HG03571 (cell line): Measurements from ENCODE around the gene RNF208.

Experiments
- ATAC-seq: cut with Tn5 transposase; IDR thresholded peaks from one replicate; pipeline ENCODE4 v1.9.1; 2021; ENCODE audit not compliant: unreplicated experiment

Gene RNF208

DNA sequence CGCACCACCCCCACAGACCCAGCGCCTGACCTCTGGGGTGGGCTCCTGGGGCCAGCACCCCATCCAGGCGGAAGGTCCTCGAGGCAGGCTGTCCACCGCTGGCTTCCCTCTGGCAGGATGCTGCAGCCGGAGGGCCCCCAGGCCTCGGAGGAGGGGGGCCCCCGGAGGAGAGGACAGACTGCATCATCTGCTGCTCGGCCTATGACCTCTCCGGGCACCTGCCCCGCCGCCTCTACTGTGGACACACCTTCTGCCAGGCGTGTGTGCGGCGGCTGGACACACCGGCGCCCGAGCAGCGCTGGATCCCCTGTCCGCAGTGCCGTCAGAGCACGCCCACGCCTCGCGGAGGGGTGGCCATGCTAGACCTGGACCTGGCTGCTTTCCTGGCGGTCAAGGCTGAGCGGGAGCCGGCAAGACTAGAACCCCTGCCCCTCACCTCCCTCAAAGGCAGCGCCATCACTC lies 6.5 kb upstream of the RNF208 start:
- ATAC-seq = no peak

DNA sequence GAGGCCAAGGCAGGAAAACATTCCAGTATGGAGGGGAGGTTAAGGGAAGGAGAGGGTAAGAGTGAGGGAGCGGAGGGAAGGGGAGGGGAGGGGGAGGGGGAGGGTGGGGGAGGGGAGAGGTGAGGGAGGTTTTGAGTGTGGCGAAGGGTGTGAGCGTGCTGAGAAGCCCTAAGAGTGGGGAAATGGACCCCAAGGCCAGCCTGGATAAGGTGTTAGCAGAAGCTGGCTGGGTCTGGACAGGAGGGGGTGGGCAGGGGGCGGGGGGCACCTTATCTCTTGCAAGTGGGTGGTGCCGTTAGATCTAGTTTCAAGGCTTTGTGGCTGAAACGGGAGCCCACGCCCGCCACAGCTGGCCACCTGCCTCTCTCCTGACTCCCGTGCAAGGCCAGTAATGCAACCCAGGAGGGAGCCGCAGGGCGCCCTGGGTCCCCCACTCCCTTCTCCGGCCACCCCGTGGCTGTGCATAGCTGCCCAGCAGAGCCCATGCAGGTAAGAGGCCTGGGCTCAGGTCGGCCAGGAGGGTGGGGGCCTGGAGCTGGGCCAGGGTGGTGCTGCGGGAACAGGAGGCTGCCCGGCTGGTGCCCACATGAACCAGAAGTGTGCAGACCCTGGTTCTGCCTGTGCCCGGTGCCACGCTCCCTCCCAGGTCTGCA lies 5.9 kb upstream of the RNF208 start:
- no peak for ATAC-seq

DNA sequence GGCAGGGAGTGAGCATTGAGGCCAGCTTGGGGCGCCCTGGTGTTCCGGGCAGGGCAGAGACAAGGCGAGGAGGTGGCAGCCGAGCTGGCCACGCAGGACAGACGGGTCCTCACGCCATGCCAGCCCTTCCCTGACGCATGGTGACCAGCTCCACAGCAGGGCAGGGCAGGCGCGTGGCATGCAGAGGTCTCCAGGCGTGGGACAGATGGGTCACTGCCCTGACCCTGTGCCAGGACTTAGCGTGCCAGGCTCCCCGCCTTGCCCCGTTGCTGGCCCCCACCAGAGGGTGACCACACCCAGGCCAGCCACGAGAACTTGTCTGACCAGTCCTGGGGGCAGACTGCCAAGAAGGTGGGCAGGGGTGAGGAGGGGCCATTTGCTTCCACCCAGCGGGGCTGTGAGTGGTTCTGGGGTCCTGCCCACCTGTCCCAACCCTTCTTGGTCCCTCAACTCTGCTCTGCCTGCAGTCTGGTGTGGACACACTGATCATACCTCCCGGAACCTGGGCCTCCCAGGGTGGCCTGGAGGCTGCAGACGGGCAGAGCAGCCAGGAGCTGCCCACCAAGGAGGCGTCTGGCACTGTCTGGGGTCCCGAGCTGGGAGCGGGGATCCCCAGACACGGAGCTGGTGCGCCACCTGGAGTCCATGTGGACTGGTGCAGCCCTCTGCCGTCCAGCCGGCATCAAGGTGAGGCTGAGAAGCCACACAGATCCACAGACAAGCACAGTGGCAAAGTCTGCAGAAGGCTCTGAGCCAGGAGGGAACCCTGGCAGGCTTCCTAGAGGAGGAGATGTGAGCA lies 5.2 kb upstream of the RNF208 start, which contains the start of gene RNF224:
Gene RNF224 (plus strand): TSS at position 449 of the 799 bp plus-strand sequence. CDS start 834 bp downstream, outside the sequence.
- no peak for ATAC-seq

DNA sequence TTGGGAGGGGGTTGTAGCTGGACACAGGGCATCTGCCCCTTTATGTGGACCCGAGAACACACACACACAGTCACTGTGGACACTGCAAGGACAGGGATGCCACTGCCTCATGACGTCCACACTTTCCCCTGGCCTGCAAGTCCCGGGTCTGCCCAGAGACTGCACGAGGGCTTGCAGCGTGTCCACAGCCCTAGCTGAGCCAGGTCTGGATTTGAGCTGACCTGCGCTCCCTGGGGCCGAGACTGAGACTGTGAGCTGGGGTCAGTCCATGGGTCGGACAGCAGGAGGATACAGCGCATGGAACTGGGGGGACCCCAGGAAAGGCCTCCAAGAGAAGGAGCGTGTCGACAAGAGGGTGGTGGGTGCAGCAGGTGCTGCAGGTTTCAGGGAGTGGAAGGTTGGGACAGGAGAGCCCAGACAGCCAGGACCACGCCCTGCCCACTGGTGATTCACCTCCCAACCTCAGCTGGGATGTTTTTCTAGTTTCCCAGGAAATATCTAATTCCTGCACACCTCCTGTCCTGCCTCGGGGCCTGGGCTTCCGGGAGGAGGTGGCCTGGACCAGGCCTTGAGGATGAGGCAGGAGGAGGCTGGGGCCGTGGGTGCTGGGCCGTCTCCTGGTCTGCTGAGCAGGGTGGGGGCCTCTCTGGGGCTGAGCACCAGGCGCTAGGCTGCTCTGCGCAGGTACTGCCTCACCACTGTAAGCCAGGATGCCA lies 4.5 kb upstream of the RNF208 start:
- ATAC-seq = no peak

DNA sequence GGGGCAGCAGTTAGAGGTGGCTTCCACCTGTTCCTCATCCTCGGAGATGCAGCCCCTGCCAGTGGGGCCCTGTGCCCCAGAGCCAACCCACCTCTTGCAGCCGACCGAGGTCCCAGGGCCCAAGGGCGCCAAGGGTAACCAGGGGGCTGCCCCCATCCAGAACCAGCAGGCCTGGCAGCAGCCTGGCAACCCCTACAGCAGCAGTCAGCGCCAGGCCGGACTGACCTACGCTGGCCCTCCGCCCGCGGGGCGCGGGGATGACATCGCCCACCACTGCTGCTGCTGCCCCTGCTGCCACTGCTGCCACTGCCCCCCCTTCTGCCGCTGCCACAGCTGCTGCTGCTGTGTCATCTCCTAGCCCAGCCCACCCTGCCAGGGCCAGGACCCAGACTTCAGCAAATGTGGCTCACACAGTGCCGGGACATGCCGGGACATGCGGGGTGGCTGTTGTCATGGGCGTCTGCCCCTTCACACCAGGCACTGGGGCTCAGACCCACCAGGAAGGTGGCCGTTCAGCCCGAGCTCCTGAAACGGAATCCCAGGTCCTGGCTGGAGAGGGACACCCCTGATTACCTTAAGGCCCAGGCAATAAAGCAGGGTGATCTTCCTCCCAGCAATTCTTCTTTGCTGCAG lies 3.8 kb upstream of the RNF208 start:
- no peak for ATAC-seq

DNA sequence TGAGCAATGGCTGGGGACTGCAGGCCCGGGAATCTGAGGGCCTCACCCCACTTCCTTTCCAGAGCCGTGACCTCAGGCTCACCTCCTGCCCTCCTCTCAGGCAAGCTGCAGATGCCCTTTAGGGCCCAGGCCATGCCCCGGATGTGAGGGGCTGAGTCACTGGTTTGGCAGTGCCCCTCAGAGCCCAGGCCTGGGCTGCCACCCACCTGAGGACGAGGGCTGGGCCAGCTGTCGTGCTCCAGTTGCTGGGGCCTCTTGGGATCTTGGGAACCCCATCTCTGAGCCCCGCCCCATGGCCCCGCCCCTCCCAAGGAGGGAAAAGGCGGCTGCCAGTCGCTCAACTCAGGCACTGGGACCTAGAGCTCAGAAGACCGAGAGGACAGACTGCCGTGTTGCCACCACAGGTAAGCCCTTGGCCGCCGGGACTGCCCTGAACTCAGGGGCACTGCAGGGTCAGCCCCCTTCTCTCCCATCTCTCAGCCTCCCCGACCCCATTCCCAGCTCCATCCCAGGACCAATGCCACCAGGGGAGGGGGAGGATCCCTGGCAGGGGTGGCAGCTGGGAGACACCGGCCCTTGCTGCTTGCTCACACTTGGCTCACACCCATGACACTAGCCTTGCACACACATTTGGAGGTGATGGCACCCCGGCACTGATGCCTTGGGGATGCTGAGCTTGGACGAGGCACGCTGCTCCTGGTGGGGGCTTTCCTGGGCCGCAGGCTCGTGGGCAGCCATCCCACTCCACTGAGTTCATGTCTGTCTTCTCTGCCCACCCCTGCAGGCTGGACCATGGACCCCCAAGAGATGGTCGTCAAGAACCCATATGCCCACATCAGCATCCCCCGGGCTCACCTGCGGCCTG lies 3.0 kb upstream of the RNF208 start, which contains the start of gene CYSRT1:
Gene CYSRT1 (plus strand): TSS at position 345 of the 865 bp plus-strand sequence. CDS start 448 bp downstream, at position 793.
- no peak for ATAC-seq

DNA sequence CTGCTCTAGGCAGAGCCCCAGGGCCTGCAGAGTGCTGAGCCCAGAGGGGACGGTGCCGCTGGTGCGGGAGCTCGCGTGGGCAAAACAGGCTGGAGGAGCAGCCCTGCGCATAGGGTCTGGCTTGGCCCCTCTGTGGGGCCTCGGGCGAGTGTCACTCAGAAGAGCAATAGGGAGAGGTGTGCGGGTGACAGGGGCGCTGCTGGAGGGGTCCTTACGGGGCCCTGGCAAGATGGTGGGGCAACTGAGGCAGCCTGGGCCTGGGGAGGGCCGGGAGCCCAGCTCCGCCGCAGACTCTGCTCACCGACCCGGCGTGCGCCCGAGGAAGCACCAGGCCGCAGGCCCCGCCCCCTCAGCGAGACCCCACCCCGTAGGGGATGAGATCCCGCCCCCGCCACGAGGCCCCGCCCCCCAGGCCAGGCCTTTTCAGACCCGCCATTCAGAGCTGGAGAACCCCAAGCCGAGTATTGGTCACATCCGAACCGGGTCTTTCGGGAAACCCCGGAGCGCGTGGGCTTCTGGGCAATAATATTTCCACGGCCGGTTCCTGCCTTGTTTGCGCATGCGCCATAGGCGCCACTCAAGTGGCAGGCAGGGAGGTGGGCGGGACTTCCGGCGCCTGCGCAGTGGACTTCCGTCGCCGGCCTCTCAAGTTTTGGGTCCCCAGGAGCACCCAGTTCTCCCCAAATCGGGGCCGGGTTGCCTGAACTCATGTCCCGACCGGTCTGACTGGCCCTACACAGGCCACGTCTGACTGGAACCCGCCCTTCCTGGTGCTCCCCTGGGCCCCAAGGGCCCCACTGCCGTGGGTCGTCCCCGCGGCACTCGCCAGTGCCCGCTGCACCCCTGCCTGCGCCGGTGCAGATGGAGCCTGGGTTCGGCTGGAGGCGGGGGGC lies 1.3 kb upstream of the RNF208 start:
- ATAC-seq = peak; percentile 63

DNA sequence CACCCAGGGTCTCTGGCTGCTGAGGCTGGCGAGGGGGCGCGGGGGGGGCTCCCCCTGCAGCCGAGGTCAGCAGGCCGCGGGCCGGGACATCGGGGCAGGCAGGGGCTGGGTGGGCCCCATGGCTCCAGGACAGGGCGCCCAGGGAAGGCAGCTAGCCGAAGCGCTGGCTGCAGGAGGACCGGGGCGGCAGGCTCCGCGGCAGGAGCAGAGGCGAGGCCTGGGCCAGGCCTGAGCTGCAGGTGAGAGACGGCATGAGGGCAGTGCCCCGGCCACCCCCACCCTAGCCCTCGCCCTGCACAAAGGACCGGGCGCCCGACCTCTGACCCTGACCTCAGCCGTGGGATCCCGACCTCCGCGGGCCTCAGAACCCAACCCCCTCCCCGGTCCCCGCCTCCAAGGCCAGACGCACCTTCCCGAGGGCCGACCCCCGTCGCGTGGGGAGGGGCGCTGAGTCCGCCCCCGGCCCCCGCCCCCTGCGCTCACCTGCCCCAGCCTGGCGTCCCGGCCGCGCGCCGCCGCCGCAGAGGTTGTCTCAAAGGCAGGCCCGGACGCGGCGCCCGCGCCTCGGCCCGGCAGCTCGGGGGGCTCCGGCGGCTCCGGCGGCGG lies 431 bp downstream of the RNF208 start:
- no peak for ATAC-seq

DNA sequence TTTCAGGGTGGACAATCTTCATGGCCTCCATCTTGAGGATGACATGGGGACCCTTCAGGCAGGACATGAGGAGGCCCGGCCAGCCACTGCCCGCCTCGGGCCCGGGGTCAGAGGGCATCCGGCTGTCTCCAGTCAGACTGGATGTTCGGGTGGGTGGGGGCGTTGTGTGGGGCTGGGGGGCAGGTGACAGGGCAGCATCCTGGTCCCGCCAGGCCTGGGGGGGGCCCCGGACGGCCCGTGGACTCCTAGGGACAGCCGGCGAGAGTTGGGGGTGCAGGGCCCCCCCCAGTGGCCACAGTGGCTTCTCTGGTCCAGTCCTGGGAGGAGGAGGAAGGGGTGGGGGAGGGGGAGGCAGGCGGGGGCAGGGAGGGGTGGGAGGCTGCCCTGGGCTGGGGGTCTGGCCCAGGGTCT lies 940 bp downstream of the RNF208 start:
- no peak for ATAC-seq

DNA sequence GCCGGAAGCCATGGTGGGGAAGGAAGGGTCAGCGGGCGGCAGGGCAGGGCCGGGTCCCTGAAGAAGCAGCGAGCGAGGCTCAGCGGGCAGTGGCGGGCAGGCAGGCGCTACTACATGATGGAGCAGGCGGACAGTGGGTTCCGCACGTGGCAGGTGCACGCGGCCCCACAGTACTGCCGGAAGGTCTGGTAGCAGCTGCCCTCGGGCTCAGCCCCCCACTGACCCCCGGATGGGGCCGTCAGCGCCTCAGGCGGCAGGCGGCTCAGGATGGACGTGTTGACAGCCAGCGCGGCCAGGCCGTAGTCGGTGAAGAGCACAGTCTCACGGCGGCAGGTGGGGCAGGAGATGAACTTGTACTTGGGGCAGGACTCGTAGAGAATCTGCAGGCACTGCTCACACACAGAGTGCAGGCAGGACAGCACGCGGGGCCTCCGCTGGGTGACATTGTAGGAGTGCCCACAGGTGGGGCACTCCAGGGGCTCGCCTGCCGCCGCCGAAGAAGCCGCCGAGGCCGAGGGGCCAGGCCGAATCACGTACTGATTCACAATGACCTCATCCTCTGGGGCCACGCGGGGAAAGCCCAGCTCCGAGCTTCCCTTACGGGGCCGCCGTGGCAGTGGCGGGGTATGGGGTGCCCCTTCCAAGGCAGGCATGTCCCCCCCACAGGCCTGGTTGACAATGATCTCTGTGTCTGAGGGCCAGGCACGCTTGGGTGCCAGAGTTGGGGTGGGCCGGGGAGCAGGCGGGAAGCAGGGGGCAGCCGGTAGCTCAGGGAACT lies 1.5 kb downstream of the RNF208 start:
- ATAC-seq = no peak

DNA sequence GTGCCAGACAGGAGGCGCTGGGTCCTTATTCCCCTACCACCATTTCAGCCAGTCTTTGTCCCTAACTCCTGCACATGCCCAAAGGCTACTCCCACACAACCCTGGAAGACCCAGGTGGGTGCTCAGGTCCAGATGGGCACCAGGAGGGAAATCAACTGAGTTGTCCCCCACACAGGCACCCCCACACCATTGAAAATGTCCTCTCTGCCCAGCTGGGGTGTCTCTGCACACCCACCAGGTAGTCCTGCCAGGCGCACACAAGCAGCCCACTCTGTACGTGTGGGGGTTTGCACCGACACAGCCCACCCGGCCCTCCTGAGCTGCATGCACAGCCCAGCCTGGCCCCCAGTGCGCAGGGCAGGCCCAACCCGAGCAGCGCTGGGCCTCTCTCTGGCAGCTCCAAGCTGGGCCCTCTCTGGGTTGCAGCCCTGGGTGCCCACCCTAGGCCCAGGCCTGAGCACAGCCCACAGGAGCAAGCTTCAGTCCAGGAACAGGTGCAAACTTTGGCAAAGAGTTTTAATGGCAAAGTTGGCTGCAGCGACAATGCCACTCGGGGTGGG lies 2.2 kb downstream of the RNF208 start:
- ATAC-seq = no peak

DNA sequence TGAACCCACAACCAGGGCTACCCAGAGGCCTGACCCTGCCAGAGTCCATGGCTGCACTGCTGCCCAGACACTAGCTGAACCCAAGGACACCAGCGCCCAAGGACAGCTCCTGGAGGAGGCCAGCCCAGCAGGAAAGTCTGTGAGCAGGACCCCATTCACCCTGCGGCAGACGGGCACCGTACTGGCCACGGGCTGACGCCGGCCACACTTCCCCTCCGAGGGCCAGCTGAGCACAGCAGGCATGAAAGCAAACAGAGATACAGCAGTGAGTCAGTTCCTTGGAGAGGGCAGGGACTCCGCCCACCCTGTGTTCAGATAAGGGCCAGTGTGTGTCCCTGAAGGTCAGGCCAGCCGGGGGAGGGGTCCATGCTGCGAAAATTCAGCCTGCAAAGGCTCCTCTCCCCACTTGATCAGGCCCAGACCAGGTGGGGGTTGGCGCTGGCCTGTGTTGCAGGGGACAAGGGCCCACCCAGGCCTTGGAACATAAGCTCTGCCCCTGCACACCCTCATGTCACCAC lies 3.2 kb downstream of the RNF208 start:
- no peak for ATAC-seq

DNA sequence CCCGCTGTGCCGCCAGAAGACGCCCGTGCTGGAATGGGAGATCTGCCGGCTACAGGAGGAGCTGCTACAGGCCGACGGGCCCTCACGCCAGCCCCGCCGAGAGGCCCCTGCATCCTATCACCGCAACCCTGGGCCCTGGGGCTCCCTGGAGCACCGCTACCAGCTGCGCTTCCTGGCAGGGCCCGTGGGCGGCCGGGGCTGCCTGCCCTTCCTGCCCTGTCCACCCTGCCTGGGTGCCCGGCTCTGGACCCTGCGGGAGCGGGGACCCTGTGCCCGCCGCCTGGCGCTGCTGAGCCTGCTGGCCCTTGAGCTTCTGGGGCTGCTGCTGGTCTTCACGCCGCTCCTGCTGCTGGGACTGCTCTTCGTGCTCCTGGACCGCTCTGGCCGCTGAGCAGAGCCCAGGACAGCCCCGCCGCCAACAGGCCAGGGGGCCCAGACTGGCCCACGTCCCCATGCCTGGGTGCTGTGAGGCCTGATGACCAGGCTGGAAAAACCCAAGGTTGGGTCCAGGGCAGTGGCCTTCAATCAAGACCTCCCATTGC lies 3.8 kb downstream of the RNF208 start:
- ATAC-seq = no peak

DNA sequence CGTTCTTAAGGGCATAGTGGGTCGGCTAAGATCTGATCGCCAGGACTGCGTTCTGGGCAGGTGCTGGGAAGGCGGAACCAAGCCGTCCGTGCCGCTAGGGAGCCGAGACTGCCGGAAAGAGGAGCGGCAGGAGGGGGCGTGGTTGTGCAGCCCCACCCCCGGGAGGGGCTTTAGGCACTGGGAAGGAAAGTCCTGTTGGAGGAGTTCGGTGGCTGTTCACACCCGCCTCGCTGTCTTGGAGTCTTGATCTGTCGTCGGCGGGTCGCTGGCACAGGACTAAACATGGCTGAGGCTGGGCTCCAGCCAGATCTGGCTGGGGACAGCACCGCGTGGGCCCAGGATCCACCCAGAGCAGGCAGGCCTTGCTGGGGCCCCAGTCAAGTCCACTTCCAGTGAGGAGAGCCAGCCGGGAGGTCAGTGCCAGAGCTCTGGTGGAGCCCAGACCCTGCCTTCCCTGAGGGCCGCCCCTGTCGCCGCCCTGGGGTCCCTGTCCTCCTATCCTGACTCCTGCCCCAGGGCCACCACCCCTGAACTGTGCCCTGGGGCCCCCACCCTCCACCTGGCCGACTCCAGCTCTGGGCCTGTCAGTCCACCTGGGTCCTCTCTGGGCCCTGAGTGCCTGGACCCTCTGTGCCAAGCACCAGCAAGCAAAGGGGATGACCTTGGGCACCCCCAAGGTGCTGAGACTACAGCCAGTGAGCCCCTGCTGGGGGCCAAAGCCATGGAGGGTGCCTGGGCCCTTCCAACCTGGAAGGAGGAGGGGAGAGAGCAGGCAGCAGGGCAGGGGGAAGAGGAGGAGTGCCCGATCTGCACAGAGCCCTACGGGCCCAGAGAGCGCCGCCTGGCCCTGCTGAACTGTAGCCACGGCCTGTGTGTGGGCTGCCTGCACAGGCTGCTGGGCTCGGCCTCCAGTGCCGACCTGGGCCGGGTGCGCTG lies 4.5 kb downstream of the RNF208 start:
- no peak for ATAC-seq

DNA sequence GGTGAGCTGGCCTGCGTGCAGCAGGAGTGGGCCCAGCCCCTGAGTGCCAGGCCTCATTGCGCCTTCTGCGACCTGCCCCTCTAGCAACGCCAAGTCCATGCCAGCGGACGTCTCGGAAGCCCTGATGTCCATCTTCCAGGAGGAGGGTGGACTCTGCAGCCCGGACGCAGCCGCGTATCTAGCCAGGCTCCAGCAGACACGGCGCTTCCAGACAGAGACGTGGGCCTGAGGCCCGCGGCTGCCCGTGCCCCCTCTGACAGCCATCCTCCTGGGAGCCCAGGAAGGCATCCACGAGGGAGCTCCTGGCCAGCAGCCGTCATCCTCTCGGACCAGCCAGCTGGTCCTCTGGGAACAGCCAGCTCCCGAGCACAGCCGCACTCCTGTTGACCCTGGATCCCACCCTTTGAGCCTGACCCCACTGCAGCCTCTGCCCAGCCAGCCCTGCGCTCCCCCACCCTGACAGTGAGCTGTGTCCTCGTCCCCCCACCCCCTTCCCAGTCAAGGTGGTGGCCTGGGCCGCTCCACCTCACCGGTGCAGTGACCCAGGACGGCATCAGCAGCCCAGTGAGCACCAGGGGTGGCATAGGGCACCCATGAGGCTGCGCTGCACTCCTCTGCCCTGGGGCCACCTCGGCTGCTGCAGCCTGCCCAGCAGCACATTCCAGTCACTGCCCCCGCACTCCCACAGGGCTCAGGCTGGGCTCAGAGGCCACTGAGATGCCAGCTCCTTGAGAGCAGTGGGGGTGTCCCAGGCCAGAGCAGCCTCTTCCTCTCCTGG lies 5.7 kb downstream of the RNF208 start:
- no peak for ATAC-seq
